AG10803 (cell line): ENCODE data around the gene IGF2BP2.
A peak's percentile ranks its signal among the peaks of the same experiment; 100 is the strongest.

Experiments used
- DNase-seq: peaks from one replicate; pipeline ENCODE4 v3.0.0; 2010; ENCODE audit warnings: low read depth
- H3K4me3 ChIP-seq: 2 replicates; pipeline ENCODE4 v1.5.1; 2011; ENCODE audit warnings: mild to moderate bottlenecking, low read length, control low read depth
- TF ChIP-seq, protein P1 (sequence below): conservative IDR thresholded peaks from 2 replicates; pipeline ENCODE4 v1.5.1; 2011; ENCODE audit warnings: mild to moderate bottlenecking, low read length, control low read depth, inconsistent platforms

Gene IGF2BP2

DNA sequence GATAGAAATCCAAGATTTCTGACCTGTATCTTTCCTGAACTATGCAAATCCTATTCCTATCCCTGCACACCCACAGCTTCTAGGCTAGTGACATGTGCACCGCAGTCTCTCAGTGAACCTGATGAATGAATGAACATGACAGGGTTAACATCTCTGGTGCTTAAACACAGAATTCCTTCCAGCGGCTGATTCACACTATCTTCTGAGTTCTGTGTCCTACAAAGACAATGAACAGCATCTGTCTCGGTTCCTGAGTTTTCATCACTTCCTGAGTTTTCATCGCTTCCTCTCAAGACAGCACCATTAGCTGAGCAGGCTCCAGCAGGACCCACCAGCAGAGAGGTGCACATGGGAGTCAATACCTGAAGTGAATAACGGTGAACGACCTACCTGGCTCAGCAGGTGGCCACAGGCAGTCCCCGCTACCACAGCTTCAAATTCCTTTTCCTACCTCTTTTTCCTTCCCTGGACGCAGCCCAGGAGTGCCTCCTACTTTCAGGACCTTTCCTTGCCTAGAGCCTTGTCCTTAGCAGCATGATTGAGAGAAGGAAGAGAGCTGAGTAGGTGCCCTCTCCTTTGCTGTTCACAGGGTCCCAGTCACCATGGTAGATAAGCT is 113.5 kb downstream of the IGF2BP2 start:
- TF ChIP-seq, protein P1, sequence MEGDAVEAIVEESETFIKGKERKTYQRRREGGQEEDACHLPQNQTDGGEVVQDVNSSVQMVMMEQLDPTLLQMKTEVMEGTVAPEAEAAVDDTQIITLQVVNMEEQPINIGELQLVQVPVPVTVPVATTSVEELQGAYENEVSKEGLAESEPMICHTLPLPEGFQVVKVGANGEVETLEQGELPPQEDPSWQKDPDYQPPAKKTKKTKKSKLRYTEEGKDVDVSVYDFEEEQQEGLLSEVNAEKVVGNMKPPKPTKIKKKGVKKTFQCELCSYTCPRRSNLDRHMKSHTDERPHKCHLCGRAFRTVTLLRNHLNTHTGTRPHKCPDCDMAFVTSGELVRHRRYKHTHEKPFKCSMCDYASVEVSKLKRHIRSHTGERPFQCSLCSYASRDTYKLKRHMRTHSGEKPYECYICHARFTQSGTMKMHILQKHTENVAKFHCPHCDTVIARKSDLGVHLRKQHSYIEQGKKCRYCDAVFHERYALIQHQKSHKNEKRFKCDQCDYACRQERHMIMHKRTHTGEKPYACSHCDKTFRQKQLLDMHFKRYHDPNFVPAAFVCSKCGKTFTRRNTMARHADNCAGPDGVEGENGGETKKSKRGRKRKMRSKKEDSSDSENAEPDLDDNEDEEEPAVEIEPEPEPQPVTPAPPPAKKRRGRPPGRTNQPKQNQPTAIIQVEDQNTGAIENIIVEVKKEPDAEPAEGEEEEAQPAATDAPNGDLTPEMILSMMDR = no peak
- peak; percentile 51 for DNase-seq
- no peak overlapping the region for H3K4me3 ChIP-seq

DNA sequence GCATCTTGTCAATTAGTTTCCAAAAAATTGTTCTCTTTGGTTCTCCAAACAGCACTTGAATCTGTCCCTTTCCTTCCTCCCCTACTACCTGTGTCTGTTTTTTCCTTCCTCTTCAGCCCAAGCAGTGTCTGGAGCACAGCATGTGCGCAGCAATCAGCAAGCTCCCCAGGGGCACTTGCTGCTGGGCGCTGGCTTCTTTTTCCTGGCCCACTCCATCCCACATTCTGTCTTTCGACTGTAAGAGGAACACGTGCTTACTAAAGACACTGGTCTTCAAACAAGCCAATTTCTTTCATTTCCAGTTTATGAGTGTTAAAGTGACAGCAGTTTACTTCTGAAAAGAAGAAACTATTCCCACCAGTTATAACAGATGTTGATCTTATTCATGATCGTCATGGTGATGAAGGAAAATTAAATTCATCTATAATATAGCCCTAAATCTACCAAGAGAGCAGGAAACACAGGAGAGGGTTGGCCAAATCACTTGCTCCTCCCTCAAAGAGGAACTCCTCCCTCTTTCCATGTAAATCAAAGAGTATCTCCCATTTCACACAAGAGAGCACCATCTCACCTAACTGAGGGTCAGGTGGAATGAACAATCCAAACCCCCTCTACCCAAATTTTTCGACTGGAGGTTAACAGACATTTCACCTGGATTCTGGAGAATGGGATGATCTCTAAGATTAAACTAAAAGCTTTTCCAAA is 115.4 kb downstream of the IGF2BP2 start:
- TF ChIP-seq, protein P1 = no peak
- H3K4me3 ChIP-seq = no peak overlapping the region
- DNase-seq = no peak

DNA sequence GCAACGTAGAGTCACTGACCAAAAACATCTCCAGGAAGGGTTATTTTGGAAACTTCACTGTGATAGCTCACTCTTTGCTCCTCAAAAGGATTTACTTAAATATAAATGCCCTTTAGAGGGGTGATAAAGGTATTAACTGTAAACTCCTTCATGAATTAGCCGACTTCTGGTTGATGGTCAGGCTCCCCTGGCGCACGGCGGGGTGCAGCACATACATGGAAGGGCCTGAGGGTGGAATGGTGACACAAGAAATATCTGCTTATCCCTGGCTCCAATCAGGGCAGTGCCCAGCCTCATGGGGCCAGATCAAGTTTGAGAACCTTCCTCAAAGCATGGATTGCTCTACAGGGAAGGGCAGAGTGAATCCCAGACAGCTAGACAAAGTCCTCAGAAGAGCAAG is 116.5 kb downstream of the IGF2BP2 start:
- no peak for DNase-seq
- no peak overlapping the region for H3K4me3 ChIP-seq
- TF ChIP-seq, protein P1 = no peak

DNA sequence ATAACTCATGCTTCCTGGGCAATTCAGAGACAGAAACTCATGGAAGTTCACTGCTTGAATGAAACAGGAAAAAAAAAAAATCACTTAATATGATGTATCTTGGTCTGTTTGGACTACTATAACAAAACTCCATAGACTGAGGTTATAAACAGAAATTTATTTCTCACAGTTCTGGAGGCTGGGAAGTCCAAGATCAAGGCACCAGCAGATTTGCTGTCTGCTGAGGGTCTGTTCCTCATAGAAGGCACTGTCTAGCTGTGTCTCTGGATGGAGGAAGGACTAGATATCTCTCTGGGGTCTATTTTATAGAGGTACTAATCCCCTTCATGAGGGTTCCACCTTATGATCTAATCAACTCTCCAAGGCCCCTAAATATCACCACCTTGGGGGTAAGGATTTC is 119.3 kb downstream of the IGF2BP2 start:
- no peak for DNase-seq
- TF ChIP-seq, protein P1 = no peak
- no peak overlapping the region for H3K4me3 ChIP-seq

DNA sequence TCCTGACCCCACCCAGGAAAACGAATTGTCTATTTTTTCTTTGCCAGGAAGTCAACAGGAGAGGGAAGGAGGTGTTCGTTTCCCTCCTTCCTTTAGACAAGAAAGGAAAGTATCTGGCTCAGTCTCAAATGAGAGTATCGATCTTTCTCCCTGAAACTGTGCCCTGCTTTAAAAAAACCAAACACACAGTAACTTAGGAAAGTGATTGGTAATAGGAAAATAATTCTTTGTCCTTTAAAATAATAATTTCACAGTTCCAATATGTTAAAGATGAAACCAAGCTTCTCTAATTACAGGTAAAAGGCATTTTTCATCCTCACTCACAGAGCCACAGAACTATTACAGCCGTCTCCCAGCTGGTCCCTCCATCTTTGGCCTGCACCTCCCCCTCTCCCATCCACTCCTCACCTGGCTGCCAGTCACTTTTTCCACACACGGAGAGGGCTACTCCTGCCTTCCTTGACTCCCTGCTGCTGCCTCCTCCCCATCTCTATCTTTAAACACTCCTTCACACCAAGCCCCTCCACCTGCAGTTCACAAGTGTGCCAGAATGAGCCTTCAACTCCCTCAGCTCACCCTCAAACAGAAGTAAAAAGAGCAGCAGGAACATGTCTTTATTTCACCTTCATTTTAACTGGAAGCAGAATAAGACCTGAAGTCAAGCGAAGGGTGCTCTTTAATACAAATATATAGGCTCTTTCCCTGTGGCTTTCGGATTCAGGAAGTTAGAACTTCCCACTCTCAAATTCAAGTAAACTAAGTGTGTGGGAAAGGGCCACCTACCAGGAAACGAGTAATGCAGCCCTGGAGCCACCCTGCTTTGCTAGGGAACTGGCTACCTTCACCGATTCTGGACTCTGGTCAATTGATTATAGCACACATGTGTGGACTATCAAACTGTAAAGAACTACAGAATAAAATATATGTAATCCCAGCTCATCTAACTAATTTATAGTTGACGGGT is 122.3 kb downstream of the IGF2BP2 start:
- no peak for DNase-seq
- no peak overlapping the region for H3K4me3 ChIP-seq
- TF ChIP-seq, protein P1 = no peak

DNA sequence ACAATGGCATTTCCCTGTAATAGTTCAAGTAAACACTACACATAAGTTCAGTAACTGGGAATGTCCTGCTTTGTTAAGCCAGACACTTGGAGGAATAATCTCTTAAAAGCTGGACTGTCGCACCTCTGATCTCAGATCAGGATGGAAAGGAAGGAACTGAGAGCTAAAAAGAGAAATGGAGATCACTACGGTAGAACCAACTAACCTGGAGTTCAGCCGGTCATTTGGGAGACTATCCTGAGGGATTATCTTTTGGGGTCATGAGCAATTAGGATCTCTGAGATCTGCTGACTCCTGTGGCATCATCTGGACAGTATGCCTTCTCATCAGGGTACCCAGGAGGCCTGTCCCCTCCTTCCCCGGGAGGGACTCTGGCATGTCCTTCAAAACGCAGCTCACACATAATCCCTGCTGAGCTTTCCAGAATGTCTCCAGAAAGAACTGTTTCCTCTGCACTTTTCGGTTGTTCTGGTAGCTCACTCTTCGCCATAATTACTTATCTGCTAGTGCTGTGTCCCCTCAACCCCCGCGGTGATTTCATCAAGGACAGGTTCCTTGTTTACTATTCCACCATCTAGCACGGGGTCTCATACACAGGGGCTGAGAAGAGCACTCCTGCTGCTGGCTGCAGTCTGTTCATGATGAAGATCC is 123.1 kb downstream of the IGF2BP2 start:
- no peak overlapping the region for H3K4me3 ChIP-seq
- DNase-seq = no peak
- TF ChIP-seq, protein P1 = no peak
